Measurements from ENCODE around the gene BRSK2.

- TF ChIP-seq CTCF (tag by site-specific recombination; IDR thresholded peaks at IDR 0.05) (no peak), ZBTB7A (tag by site-specific recombination; IDR thresholded peaks at IDR 0.05; ENCODE audit: low read depth) (no peak), ZNF391 (tag by site-specific recombination; IDR thresholded peaks at IDR 0.05; ENCODE audit: borderline replicate concordance, low read depth) (no peak), ZNF23 (tag by site-specific recombination; IDR thresholded peaks at IDR 0.05; ENCODE audit: borderline replicate concordance) (no peak), ZFP3 (tag by site-specific recombination; IDR thresholded peaks at IDR 0.05; ENCODE audit: low read depth) (no peak), ZNF626 (tag by site-specific recombination; IDR thresholded peaks at IDR 0.05) (no peak), ZNF114 (tag by site-specific recombination; IDR thresholded peaks at IDR 0.05) (no peak), ZNF830 (tag by site-specific recombination; IDR thresholded peaks at IDR 0.05; ENCODE audit: low read depth) (no peak), ZNF513 (tag by site-specific recombination; IDR thresholded peaks at IDR 0.05) (no peak), KLF16 (tag by site-specific recombination; IDR thresholded peaks at IDR 0.05) (no peak), ZNF423 (tag by site-specific recombination; IDR thresholded peaks at IDR 0.05) (no peak), REST (tag by site-specific recombination; IDR thresholded peaks at IDR 0.05) (no peak)
Observed at GRCh38 chr11:1377231-1377780, 12.4 kb upstream of the BRSK2 start.

Data from HEK293 (cell line).